Endodermal cell (in vitro differentiated cells): ENCODE results near the gene POMGNT1. TPM values are rescaled to one million over a fixed set of nuclear protein-coding genes. Genes with fewer than 3 reads are reported as not detected.

Source experiments
- DNase-seq: peaks from one replicate; pipeline ENCODE4 v3.0.0-alpha.2; 2017
- H3K27ac ChIP-seq: 2 replicates; pipeline ENCODE4 v1.5.1; 2013; ENCODE audit warnings: mild to moderate bottlenecking, low read depth, low read length, moderate library complexity
- H3K27me3 ChIP-seq: 2 replicates; pipeline ENCODE4 v1.6.1; 2013; ENCODE audit warnings: mild to moderate bottlenecking, low read length, moderate library complexity; ENCODE audit not compliant: insufficient read depth, control insufficient read depth, poor library complexity, severe bottlenecking
- H3K36me3 ChIP-seq: 2 replicates; pipeline ENCODE4 v1.7.0; 2013; ENCODE audit warnings: mild to moderate bottlenecking, low read length, moderate library complexity; ENCODE audit not compliant: control insufficient read depth, insufficient read depth
- H3K4me1 ChIP-seq: one replicate; pipeline ENCODE4 v1.7.0; 2013; ENCODE audit warnings: low read length; ENCODE audit not compliant: control insufficient read depth, insufficient read depth
- H3K4me3 ChIP-seq: 2 replicates; pipeline ENCODE4 v1.5.1; 2013; ENCODE audit warnings: mild to moderate bottlenecking, low read length, moderate library complexity
- H3K9ac ChIP-seq: 2 replicates; pipeline ENCODE4 v1.6.1; 2013; ENCODE audit warnings: mild to moderate bottlenecking, low read length, moderate library complexity; ENCODE audit not compliant: poor library complexity, severe bottlenecking; ENCODE audit errors: extremely low read depth
- H3K9me3 ChIP-seq: 2 replicates; pipeline ENCODE4 v1.6.1; 2013; ENCODE audit warnings: mild to moderate bottlenecking, low read length, moderate library complexity; ENCODE audit not compliant: control insufficient read depth
- H3K27ac Mint-ChIP-seq: 2 replicates; pipeline ENCODE4 v1.8.0; 2020; ENCODE audit warnings: mixed read lengths
- H3K27me3 Mint-ChIP-seq: 2 replicates; pipeline ENCODE4 v1.8.0; 2021; ENCODE audit warnings: mild to moderate bottlenecking, mixed read lengths; ENCODE audit not compliant: insufficient read depth
- H3K36me3 Mint-ChIP-seq: 2 replicates; pipeline ENCODE4 v1.8.0; 2020; ENCODE audit warnings: low read depth, mixed read lengths
- H3K4me1 Mint-ChIP-seq: 2 replicates; pipeline ENCODE4 v1.8.0; 2020; ENCODE audit warnings: mixed read lengths
- H3K4me3 Mint-ChIP-seq: 2 replicates; pipeline ENCODE4 v1.8.0; 2020; ENCODE audit warnings: mild to moderate bottlenecking, moderate library complexity, mixed read lengths
- H3K9me3 Mint-ChIP-seq: 2 replicates; pipeline ENCODE4 v1.8.0; 2020; ENCODE audit warnings: mild to moderate bottlenecking, mixed read lengths
- CTCF ChIP-seq: fragments of 200-600 bp; sonication (generic); conservative IDR thresholded peaks from 2 replicates; pipeline ENCODE4 v1.5.0; 2021; ENCODE audit warnings: antibody characterized with exemption, mild to moderate bottlenecking
- WGBS, 2 experiments: methylation state at CpG; one replicate each; pipeline versions ENCODE4 v1.1.5 to v1.1.7; 2013; ENCODE audit warnings: missing lambda C conversion rate in 2 of 2, mixed read lengths in 1 of 2; ENCODE audit not compliant: insufficient coverage in 1 of 2, insufficient read length in 1 of 2; 5-methylcytosine and 5-hydroxymethylcytosine counted together
- total RNA-seq, 2 donors: library from RNA; stranded (reverse); fragmentation: NEBNext Ultra II Directional in 1 of 2; extraction: Animal tissue kit (Norgen Biotek cat#: 25700) in 1 of 2; gene quantifications; 2 replicates in 1 of 2; 3 replicates in 1 of 2; pipeline ENCODE4 v1.2.1, GENCODE V29; 2021

Gene POMGNT1
- total RNA-seq, 2 donors from 2014 or later = 101 TPM

GRCh38 chr1:46172321-46172720 is 25.9 kb downstream of the POMGNT1 start:
- no peak overlapping the region for H3K4me3 Mint-ChIP-seq
- Histone ChIP-seq H3K9ac (no peak overlapping the region), H3K4me3 (no peak overlapping the region), H3K36me3 (no peaks in the 10 kb centered on the region), H3K9me3 (no peaks in the 10 kb centered on the region), H3K27me3 (no peaks in the 10 kb centered on the region), H3K27ac (no peak overlapping the region), H3K4me1 (no peaks in the 10 kb centered on the region)
- 90 to 92% methylated on average over 4 of the region's 4 CpGs for WGBS, 2 experiments
- no peaks in the 10 kb centered on the region for H3K9me3 Mint-ChIP-seq
- no peak for DNase-seq
- H3K36me3 Mint-ChIP-seq = no peaks in the 10 kb centered on the region
- no peak overlapping the region for H3K27ac Mint-ChIP-seq
- H3K27me3 Mint-ChIP-seq = peaks cover 33% of the 10 kb centered on the region
- TF ChIP-seq CTCF = no peak
- H3K4me1 Mint-ChIP-seq = no peaks in the 10 kb centered on the region

GRCh38 chr1:46171871-46172270 is 26.4 kb downstream of the POMGNT1 start:
- Mint-ChIP-seq H3K27me3 (peaks cover 38% of the 10 kb centered on the region), H3K4me1 (peaks cover 2% of the 10 kb centered on the region), H3K27ac (no peak overlapping the region), H3K36me3 (no peaks in the 10 kb centered on the region), H3K4me3 (no peak overlapping the region), H3K9me3 (no peaks in the 10 kb centered on the region)
- H3K9ac ChIP-seq = no peak overlapping the region
- TF ChIP-seq CTCF = no peak
- H3K27ac ChIP-seq = no peak overlapping the region
- no peaks in the 10 kb centered on the region for H3K27me3 ChIP-seq
- H3K4me3 ChIP-seq = no peak overlapping the region
- no peaks in the 10 kb centered on the region for H3K36me3 ChIP-seq
- H3K9me3 ChIP-seq = no peaks in the 10 kb centered on the region
- WGBS, 2 experiments = 90 to 92% methylated on average over 2 to 6 of the region's 6 CpGs
- H3K4me1 ChIP-seq = no peaks in the 10 kb centered on the region
- peak; percentile 71 for DNase-seq

DNA sequence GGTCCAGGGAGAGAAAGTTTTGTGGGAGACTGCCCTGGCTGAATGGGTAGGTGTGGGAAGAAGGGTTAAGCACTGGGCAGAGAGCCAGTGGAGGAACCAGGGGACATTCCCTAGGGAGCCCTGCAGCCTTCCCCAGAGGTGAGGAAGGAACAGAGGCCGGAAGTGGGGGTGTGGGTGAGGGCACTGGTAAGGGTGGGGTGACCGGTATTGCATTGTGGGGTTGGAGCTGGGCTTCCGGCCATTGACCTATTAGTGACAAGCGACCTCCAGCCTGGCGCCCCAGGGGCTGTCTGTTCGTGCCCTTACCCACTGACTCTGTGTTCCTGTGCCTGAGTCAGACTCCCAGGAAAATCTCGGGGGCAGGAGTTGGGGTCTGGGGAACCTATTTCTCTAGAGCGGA is 26.9 kb downstream of the POMGNT1 start:
- WGBS, 2 experiments = 91 to 100% methylated on average over 1 to 8 of the region's 8 CpGs
- Histone ChIP-seq H3K27me3 (no peaks in the 10 kb centered on the region), H3K9ac (no peak overlapping the region), H3K36me3 (no peaks in the 10 kb centered on the region), H3K4me1 (no peaks in the 10 kb centered on the region), H3K27ac (no peak overlapping the region), H3K9me3 (no peaks in the 10 kb centered on the region), H3K4me3 (no peak overlapping the region)
- Mint-ChIP-seq H3K4me1 (peaks cover 7% of the 10 kb centered on the region), H3K36me3 (no peaks in the 10 kb centered on the region), H3K27me3 (peaks cover 43% of the 10 kb centered on the region), H3K9me3 (no peaks in the 10 kb centered on the region), H3K27ac (no peak overlapping the region), H3K4me3 (no peak overlapping the region)
- TF ChIP-seq CTCF = no peak
- DNase-seq = no peak
